SK-N-MC (cell line): Measurements from ENCODE around the gene TICAM1.

Source experiments
- EZH2 ChIP-seq: fragments of 200-600 bp; sonication (generic); IDR thresholded peaks from one replicate; pipeline ENCODE4 v1.6.1; 2017; ENCODE audit warnings: antibody characterized with exemption
- FOXP2 ChIP-seq: optimal IDR thresholded peaks from 2 replicates; pipeline ENCODE3; 2011; ENCODE audit warnings: mild to moderate bottlenecking, moderate library complexity; ENCODE audit not compliant: insufficient read depth; ENCODE audit errors: extremely low read length, control extremely low read depth
- POLR2AphosphoS5 ChIP-seq: IDR thresholded peaks from 2 replicates; pipeline ENCODE4 v1.6.1; 2012; ENCODE audit warnings: mild to moderate bottlenecking, low read depth, low read length, borderline replicate concordance

DNA sequence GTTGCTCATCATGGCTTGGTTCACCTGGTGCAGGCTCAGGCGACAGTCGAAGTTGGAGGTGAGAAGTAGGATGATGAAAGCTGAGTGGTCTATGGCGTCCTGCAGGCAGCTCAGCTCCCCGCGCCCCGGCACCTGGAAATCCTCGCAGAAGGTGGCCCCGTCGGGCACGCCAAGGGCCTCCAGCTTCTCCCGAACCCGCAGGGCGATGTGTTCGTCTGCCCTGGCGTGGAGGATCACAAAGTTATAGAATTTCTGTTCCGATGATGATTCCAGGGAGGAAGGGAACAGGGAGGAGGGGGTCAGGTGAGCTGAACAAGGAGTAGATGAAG is 14.6 kb downstream of the TICAM1 start:
- TF ChIP-seq EZH2 = no peak
- TF ChIP-seq POLR2AphosphoS5 = no peak; the same call in 1 of the 2 replicates
- TF ChIP-seq FOXP2 = no peak
